NCI-H2081 (cell line): ENCODE results near the gene TRMT2A.
A peak's percentile ranks its signal among the peaks of the same experiment; 100 is the strongest.

ENCODE experiments used
- DNase-seq, 2 experiments: peaks; one replicate each; lab custom pipeline; 2025; lab: John Stamatoyannopoulos, UW

TRMT2A gene

DNA sequence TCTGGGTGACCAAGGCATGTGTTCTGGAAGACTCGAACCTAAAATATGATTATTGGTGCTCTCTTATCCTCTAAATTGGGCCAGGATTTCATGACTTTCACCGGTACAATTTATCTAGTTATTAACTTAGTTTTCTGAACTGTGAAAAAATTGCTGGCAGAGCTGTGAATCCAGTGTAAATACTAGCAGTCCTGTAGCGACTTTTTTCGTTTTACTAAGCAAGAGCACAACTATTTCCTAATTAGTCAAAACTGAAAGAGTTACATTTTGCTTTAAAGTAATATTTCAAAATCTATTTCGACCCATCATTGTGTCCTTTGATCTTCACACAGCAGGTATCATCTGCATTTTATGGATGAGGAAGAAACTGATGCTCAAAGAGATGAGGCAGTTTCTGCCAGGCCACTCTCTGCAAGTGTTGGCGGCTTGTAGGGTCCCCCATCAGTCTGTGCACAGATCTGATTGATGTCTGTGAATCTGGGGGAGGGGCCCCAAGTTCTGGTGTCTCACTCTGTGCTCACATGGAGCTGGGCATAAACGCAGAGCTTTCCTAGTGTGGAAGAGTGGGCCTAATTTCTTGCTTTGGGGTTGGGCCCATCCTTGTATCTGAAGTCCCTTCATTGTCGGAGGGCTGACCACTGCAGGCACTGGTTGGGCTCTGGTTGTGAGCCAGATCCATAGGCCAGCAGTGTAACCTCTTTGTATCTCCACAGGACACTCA, 1.4 kb upstream of the TRMT2A start:
- no peak for DNase-seq

DNA sequence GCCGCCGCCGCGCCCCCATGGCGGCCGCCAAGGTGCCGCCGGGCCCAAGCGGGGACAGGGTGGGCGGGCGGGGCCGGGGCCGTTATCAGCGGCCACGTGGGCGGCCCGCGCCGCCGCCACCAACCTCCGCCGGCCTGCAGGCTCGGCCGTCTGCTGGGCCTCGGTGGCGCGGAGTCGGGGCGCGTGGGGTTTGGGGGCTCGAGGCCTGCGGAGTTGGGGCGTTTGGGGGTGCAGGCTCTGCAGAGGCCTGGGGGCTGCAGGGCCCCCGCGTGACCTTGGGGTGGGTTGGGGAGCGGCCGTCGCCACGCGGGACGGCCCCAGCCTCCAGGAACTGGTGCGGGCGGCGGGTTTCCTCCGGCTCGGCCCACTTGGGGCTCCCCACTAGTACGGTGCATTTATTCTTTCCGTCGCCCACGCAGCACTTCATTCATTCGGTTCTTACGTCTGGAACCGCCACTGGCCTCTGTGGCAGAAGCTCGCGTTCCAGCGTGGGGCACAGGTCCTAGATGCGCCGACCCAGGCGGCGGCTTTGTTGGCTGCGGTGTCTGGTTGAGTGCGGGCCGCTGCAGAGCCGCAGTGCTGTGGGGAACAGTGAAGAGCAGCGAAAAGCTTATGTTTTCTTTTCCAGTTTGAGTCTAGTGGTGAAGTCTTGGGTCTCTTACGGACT, 740 bp upstream of the TRMT2A start:
- no peak for DNase-seq

GRCh38 chr22:20116376-20116950, 563 bp downstream of the TRMT2A start:
- DNase-seq, result no peak

DNA sequence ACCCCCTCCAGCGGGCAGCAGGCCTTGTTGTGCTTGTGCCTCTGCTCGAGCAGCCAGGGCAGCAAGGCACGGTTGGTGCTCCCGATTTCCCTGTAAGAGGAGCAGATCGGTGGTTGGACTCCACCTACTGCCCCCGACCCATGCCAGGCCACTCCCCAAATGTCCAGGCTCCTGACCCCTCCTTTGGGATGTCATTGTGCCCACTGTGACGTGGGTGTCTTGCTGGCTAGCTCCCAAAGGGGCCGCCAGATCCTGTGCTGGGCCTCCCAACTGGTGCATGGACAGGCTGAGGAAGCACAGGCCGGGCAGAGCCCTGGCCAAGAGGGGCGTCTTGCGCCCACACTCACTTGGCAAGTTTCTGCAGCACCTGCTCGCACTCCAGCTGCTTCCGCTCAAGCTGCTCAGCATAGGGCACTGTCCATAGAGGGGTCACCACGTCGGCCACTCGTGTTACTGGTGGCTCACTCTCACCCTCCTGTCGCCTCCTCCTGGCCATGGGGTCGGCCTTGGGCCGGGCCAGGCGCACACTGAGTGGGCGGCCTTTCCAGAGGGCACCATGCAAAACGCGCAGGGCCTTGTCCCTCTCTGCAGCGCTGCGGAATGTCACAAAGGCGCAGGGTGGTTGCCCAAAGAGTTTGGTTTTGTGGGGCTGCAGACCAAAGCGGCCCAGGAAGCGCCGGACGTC, 1.2 kb downstream of the TRMT2A start, which contains the start of gene RANBP1:
RANBP1 (plus strand) TSS at position 414 of the 685 bp plus-strand sequence; CDS start at position 495, 81 bp downstream.
- DNase-seq, result no peak

GRCh38 chr22:20114506-20115475, 2.2 kb downstream of the TRMT2A start:
- DNase-seq, result no peak

DNA sequence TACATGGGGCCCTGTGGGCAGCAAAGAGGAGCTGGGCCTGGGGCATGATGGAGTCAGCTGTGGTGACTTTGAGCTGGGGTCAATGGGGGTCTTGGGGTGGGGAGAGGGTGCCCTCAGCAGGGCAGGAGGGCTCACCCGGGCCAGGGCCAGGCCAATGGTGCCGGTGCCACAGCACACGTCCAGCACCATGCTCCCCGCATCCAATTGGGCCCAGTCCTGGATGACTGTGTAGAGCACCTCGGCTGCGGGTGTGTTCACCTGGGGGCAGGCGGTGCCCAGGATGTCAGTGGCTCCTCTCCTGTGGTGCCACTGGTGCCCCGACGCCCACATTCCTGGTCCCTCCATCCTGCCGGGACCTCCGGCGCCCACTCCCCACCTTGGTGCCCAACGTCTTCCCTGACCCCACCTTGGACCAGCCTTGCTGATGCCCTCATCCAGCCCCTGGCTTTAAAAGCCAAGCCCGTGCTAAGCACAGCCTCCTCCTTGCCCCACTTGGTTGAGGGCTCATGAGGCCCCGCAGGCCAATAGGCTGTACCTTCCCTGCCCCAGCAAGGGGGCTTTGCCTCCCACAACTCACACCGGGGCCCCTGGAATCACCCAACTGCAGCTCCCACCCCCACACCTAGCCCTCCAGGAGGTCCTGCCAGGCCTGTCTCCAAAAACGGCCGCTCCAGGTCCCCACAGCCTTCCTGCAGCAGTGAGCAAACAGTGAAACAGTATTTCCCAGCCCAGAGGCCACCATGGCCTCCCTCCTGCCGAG, 3.3 kb downstream of the TRMT2A start:
- DNase-seq, result no peak

GRCh38 chr22:20112623-20113511, 4.2 kb downstream of the TRMT2A start:
- no peak for DNase-seq

GRCh38 chr22:20111689-20112622, 5.1 kb downstream of the TRMT2A start:
- DNase-seq, result no peak

DNA sequence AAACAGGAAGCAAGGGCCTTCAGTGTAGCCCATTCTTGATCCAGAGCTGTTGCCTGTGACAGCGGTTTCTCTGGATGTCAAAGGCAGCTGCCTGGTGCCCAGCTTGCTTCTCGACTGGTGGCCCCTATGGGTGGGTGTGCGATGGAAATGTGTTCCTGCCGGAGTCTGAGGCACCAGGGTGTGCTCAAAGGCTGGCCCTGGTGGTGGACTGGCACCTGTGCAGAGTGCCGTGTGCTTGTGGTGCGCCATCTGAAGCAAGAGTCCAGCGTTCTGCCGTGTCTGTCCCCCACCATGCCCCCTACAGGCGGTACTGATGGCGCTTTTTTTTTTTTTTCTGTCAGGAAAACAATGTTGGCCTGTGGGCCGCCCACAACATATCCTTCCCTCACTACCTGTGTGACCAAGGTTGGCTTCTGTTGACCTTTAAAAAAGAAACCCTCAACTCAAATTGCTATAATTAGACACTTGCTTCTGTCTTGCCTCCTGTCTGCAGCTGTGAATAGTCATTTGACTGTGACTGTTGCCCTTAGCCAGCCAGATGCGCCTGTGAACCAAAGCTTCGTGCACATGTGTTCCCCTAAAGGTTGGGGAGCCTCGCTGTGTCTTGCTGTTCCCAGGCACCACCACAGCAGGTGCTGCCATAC, 5.9 kb downstream of the TRMT2A start:
- DNase-seq, result peak in 1 of 2 experiments; percentile 37

GRCh38 chr22:20110359-20110985, 6.6 kb downstream of the TRMT2A start:
- no peak for DNase-seq

- no peak for DNase-seq
These were observed 7.3 kb downstream of the TRMT2A start for GRCh38 chr22:20109411-20110358.

- no peak for DNase-seq
These were observed 8.2 kb downstream of the TRMT2A start for GRCh38 chr22:20108757-20109230.

GRCh38 chr22:20107951-20108756, 8.9 kb downstream of the TRMT2A start:
- DNase-seq, result no peak

DNA sequence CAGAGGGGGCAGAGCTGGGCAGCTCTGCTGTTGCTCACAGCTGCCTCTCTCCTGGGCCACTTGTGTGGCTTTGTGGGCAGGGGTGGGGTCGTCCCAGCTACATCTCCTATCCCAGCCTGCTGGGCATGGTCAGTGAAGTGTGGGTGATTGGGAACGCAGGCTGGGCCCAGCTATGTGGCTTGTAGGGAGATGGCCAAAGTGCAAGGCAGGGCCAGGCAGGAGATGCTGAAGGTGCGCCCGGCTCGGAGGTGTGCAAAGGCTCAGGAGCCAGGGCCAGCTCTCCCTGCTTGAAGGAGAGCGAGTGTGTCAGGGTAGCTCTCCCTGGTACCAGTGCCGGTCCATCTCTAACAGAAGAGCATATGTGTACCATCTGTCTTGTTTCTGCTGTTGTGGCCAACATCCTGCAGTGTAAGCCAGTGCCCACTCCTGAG, 9.5 kb downstream of the TRMT2A start:
- no peak for DNase-seq

- DNase-seq, result no peak
These were observed 10.2 kb downstream of the TRMT2A start for GRCh38 chr22:20106849-20107237.
